ENCODE data around the gene DEFB125.
"Not testable (repeated sequence)": the region's sequence is repeated elsewhere in the genome, so short reads cannot be mapped to it uniquely, and the experiment has no call there.

The DEFB125 gene

DNA sequence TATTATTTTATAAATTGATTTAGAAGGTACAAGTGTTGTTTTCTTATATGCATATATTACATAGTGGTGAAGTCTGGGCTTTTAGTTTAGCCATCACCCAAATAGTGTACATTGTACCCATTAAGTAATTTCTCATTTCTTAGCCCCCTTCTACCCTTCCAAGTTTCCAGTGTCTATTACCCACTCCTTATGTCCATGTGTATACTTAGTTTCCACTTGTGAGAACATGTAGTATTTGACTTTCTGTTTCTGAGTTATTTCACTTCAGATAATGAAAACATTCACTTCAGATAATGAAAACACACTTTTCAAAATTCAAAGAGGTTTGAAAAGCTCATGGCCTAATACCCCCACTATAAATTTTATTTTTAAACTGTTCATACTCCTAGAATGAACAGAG is 14.5 kb downstream of the DEFB125 start:
- no peak for DNase-seq (ENCODE audit: low read depth)
- TF ChIP-seq, protein P1, sequence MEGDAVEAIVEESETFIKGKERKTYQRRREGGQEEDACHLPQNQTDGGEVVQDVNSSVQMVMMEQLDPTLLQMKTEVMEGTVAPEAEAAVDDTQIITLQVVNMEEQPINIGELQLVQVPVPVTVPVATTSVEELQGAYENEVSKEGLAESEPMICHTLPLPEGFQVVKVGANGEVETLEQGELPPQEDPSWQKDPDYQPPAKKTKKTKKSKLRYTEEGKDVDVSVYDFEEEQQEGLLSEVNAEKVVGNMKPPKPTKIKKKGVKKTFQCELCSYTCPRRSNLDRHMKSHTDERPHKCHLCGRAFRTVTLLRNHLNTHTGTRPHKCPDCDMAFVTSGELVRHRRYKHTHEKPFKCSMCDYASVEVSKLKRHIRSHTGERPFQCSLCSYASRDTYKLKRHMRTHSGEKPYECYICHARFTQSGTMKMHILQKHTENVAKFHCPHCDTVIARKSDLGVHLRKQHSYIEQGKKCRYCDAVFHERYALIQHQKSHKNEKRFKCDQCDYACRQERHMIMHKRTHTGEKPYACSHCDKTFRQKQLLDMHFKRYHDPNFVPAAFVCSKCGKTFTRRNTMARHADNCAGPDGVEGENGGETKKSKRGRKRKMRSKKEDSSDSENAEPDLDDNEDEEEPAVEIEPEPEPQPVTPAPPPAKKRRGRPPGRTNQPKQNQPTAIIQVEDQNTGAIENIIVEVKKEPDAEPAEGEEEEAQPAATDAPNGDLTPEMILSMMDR (IDR thresholded peaks at IDR 0.05; ENCODE audit: control insufficient read depth, insufficient read depth, low read depth, low read length, missing control alignments), result no peak
- H3K4me3 ChIP-seq (ENCODE audit: control insufficient read depth, low read depth, low read length), result no peak overlapping the region

DNA sequence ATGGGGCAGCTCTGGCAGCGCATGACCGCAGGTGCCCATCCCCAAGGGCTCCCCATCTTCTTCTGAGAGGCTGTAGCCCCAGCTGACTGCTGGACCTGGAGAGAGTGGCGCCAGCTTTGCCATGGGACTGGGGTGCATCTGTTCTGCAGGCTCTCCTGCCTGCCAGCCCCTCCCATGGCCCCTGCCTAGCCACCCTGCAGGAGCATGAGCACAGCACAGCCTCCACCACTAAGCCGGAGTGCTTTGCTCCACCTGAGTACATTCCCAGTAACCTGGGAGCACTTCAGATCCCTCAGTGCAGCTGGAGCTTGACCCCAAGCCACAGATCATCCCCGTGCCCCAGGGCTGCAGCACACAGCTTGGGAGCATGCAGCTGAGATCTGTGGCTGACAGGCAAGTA is 16.0 kb downstream of the DEFB125 start:
- no peak for DNase-seq (ENCODE audit: low read depth)
- no peak overlapping the region for H3K4me3 ChIP-seq (ENCODE audit: control insufficient read depth, low read depth, low read length)
- TF ChIP-seq, protein P1 (IDR thresholded peaks at IDR 0.05; ENCODE audit: control insufficient read depth, insufficient read depth, low read depth, low read length, missing control alignments), result no peak

DNA sequence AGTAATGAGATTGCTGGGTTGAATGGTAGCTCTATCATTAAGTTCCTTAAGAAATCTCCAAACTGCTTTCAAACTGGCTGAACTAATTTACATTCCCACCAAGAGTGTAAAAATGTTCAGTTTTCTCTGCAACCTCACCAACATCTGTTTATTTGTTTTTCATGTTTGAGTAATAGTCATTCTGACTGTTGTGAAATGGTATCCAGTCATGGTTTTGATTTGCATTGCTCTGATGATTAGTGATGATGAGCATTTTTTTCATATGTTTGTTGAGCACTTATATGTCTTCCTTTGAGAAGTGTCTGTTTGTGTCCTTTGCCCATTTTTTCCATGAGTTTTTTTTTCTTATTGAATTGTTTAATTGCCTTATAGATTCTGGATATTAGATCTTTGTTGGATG is 24.9 kb downstream of the DEFB125 start:
- TF ChIP-seq, protein P1 (IDR thresholded peaks at IDR 0.05; ENCODE audit: control insufficient read depth, insufficient read depth, low read depth, low read length, missing control alignments), result no peak
- DNase-seq (ENCODE audit: low read depth), result no peak
- no peak overlapping the region for H3K4me3 ChIP-seq (ENCODE audit: control insufficient read depth, low read depth, low read length)

DNA sequence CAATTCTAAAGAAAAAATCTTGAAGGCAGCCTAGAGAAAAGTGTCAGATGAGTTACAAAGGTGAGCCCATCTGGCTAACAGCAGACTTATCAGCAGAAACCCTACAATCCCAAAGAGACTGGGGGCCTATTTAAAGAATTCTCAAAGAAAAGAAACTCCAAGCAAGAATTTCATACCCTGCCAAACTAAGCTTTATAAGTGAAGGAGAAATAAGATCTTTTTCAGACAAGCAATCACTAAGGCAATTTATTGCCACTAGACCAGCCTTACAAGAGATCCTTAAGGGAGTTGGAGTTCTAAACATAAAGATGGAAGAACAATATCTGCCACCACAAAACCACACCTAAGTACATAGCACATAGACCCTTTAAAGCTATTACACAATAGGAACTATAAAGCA is 30.0 kb downstream of the DEFB125 start:
- TF ChIP-seq, protein P1 (IDR thresholded peaks at IDR 0.05; ENCODE audit: control insufficient read depth, insufficient read depth, low read depth, low read length, missing control alignments), result no peak
- no peak for DNase-seq (ENCODE audit: low read depth)
- no peak overlapping the region for H3K4me3 ChIP-seq (ENCODE audit: control insufficient read depth, low read depth, low read length)

GRCh38 chr20:129786-130323 is 42.4 kb downstream of the DEFB125 start:
- not testable (repeated sequence) for H3K4me3 ChIP-seq (ENCODE audit: control insufficient read depth, low read depth, low read length); DNase-seq (ENCODE audit: low read depth)

GRCh38 chr20:137668-138490 is 50.4 kb downstream of the DEFB125 start:
- no peak for DNase-seq (ENCODE audit: low read depth)

GRCh38 chr20:142290-142689 is 54.8 kb downstream of the DEFB125 start, which contains the start of gene DEFB126:
Gene DEFB126 (plus strand): TSS chr20:142590. CDS start chr20:142629, 39 bp downstream.
- no peak within 1 kb of the TSS for H3K4me3 ChIP-seq (ENCODE audit: control insufficient read depth, low read depth, low read length)
- TF ChIP-seq, protein P1 (IDR thresholded peaks at IDR 0.05; ENCODE audit: control insufficient read depth, insufficient read depth, low read depth, low read length, missing control alignments), result no peak
- DNase-seq (ENCODE audit: low read depth), result no peak

More at GRCh38 chr20:137668-138490, 50.4 kb downstream of the DEFB125 start:
- no peak overlapping the region for H3K4me3 ChIP-seq (ENCODE audit: control insufficient read depth, low read depth, low read length)
- TF ChIP-seq, protein P1 (IDR thresholded peaks at IDR 0.05; ENCODE audit: control insufficient read depth, insufficient read depth, low read depth, low read length, missing control alignments), result peak; percentile 14
